Esophagus squamous epithelium (tissue), 5 donors: ENCODE data around the gene NEUROG1. TPM values are rescaled to one million over a fixed set of nuclear protein-coding genes. Genes with fewer than 3 reads are reported as not detected.

ENCODE experiments used
- DNase-seq: peaks from one replicate; lab custom pipeline; 2025; lab: John Stamatoyannopoulos, UW
- H3K27ac ChIP-seq, 4 donors: fragments of 200-600 bp; sonication (generic); one replicate each; pipeline ENCODE4 v1.5.1; 2016 to 2019; ENCODE audit warnings: mild to moderate bottlenecking in 1 of 4
- H3K27me3 ChIP-seq, 4 donors: fragments of 200-600 bp; sonication (generic); 1 replicate in 3 of 4; 2 replicates in 1 of 4; pipeline versions ENCODE4 v1.5.1 to v1.6.0; 2017 to 2021; ENCODE audit warnings: antibody characterized with exemption in 1 of 4
- H3K36me3 ChIP-seq, 3 donors: fragments of 200-600 bp; sonication (generic); one replicate each; pipeline ENCODE4 v1.5.1; 2016 to 2019
- H3K4me1 ChIP-seq, 3 donors: fragments of 200-600 bp; sonication (generic); one replicate each; pipeline ENCODE4 v1.5.1; 2017 to 2019
- H3K4me3 ChIP-seq, 4 donors: fragments of 200-600 bp; sonication (generic); 1 replicate in 3 of 4; 2 replicates in 1 of 4; pipeline ENCODE4 v1.5.1; 2016 to 2019; ENCODE audit warnings: mild to moderate bottlenecking in 2 of 4, moderate library complexity in 1 of 4
- H3K9me3 ChIP-seq, 3 donors: fragments of 200-600 bp; sonication (generic); one replicate each; pipeline ENCODE4 v1.5.1; 2016 to 2019
- CTCF ChIP-seq, 6 experiments: fragments of 450-650 bp in 4 of 6; fragments of 200-600 bp in 2 of 6; sonication (generic) in 2 of 6; IDR thresholded peaks; one replicate each; pipeline ENCODE4 v1.5.1; 2016 to 2019; ENCODE audit warnings: antibody characterized with exemption in 6 of 6, mild to moderate bottlenecking in 4 of 6, moderate library complexity in 4 of 6
- POLR2A ChIP-seq, 4 donors: fragments of 450-650 bp; IDR thresholded peaks; one replicate each; pipeline ENCODE4 v1.6.1; 2017; ENCODE audit warnings: antibody characterized with exemption in 4 of 4, mild to moderate bottlenecking in 4 of 4, moderate library complexity in 3 of 4
- WGBS, 2 donors: methylation state at CpG; one replicate each; pipeline ENCODE4 v1.1.5; 2018; 5-methylcytosine and 5-hydroxymethylcytosine counted together
- intact Hi-C: fragments of 100-400 bp; cut with DNase I; formaldehyde crosslinking; loops from one replicate; pipeline ENCODE4 v1.15.0; 2022
- total RNA-seq, 4 donors: library from RNA; depleted of rRNA; stranded (reverse); fragments of >200 nt; gene quantifications; one replicate each; pipeline ENCODE4 v1.1.0, GENCODE V29; 2016
- donor health status: DM: yes; HTN: yes; CAD: no.

Gene NEUROG1
- total RNA-seq, 4 donors from 2014 or later = not detected

DNA sequence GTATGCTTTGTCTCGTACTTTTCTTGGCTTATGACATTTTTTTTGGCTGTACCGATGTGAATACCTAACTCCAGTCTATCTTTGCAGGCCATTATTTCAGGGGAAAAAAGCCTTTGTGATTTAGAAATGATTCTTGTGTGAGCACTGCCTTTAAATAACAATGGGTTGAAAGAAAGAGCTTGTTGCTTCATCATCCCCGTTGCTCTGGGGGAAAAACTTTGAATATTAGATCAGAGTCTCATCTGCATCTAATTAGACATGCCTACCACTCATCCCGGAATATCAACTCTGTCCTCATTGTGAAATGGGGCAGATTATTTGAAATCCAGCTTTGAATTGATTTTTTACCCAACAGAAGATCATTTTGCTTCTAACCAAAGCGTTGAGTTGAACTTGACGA, 29.5 kb upstream of the NEUROG1 start:
- H3K27me3 ChIP-seq = peaks cover 0 to 35% (median 0%) of the 10 kb centered on the region in 4 donors
- TF ChIP-seq POLR2A (IDR thresholded peaks at IDR 0.05) = no peak
- no peak for TF ChIP-seq CTCF (IDR thresholded peaks at IDR 0.05)
- 74 to 75% methylated on average over 6 of the region's 6 CpGs for WGBS, 2 donors
- H3K27ac ChIP-seq = no peak overlapping the region
- peaks cover 0 to 50% (median 12%) of the 10 kb centered on the region in 3 donors for H3K4me1 ChIP-seq
- no peaks in the 10 kb centered on the region for H3K36me3 ChIP-seq
- intact Hi-C loops = no loop called here
- no peaks in the 10 kb centered on the region for H3K9me3 ChIP-seq
- no peak overlapping the region for H3K4me3 ChIP-seq
- no peak for DNase-seq

DNA sequence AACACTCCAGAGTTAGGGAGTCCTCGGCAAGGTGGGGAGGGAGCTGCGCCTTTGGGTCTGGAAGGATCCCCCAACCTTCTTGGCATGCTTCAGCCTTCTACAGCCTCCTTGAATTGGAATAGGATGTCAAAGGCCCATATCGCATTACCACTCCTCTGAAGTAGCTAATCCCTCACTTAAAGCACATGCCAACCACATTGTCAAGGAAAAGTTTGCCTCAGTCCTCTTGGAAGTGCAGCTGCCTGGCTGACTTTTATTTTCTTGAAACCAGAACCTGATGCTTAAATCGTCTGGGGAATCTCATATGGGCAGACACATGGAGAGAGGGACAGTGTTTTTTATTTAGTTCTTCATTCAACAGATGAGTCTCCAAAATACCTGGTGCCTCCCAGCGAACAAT, 28.6 kb upstream of the NEUROG1 start:
- no peaks in the 10 kb centered on the region for H3K9me3 ChIP-seq
- intact Hi-C loops = loop anchor here (5.0 kb wide), 2 partner anchors 158 to 268 kb away; partner anchors contain the start of gene SLC25A48
- no peak for TF ChIP-seq POLR2A (IDR thresholded peaks at IDR 0.05)
- TF ChIP-seq CTCF (IDR thresholded peaks at IDR 0.05) = no peak
- peaks cover 0 to 40% (median 12%) of the 10 kb centered on the region in 3 donors for H3K4me1 ChIP-seq
- DNase-seq = no peak
- H3K4me3 ChIP-seq = no peak overlapping the region
- H3K36me3 ChIP-seq = no peaks in the 10 kb centered on the region
- H3K27ac ChIP-seq = no peak overlapping the region
- peaks cover 0 to 37% (median 0%) of the 10 kb centered on the region in 4 donors for H3K27me3 ChIP-seq
- 62 to 74% methylated on average over 3 to 5 of the region's 5 CpGs for WGBS, 2 donors

GRCh38 chr5:135561266-135561665, 25.5 kb upstream of the NEUROG1 start:
- 75 to 96% methylated on average over 1 to 4 of the region's 6 CpGs for WGBS, 2 donors
- peaks cover 0 to 13% (median 2%) of the 10 kb centered on the region in 3 donors for H3K4me1 ChIP-seq
- no peak for DNase-seq
- no peak overlapping the region for H3K27ac ChIP-seq
- no peaks in the 10 kb centered on the region for H3K9me3 ChIP-seq
- H3K4me3 ChIP-seq = no peak overlapping the region
- no peak for TF ChIP-seq CTCF (IDR thresholded peaks at IDR 0.05)
- TF ChIP-seq POLR2A (IDR thresholded peaks at IDR 0.05) = no peak
- intact Hi-C loops = loop anchor here (5.0 kb wide), 2 partner anchors 161 to 271 kb away; partner anchors contain the start of gene SLC25A48
- peaks cover 0 to 38% (median 0%) of the 10 kb centered on the region in 4 donors for H3K27me3 ChIP-seq
- no peaks in the 10 kb centered on the region for H3K36me3 ChIP-seq

GRCh38 chr5:135560858-135561257, 25.1 kb upstream of the NEUROG1 start:
- peaks cover 0 to 40% (median 0%) of the 10 kb centered on the region in 4 donors for H3K27me3 ChIP-seq
- H3K36me3 ChIP-seq = no peaks in the 10 kb centered on the region
- 15 to 27% methylated on average over 3 to 14 of the region's 14 CpGs for WGBS, 2 donors
- H3K27ac ChIP-seq = no peak overlapping the region
- no peaks in the 10 kb centered on the region for H3K9me3 ChIP-seq
- H3K4me1 ChIP-seq = peaks cover 0 to 9% (median 0%) of the 10 kb centered on the region in 3 donors
- no peak for DNase-seq
- intact Hi-C loops = loop anchor here (5.0 kb wide), 2 partner anchors 161 to 271 kb away; partner anchors contain the start of gene SLC25A48
- H3K4me3 ChIP-seq = no peak overlapping the region
- TF ChIP-seq CTCF (IDR thresholded peaks at IDR 0.05) = peak; percentile 47 to 88 (median 78)
- TF ChIP-seq POLR2A (IDR thresholded peaks at IDR 0.05) = no peak

GRCh38 chr5:135559354-135559753, 23.6 kb upstream of the NEUROG1 start:
- DNase-seq = no peak
- TF ChIP-seq CTCF (IDR thresholded peaks at IDR 0.05) (no peak), POLR2A (IDR thresholded peaks at IDR 0.05) (no peak)
- H3K4me1 ChIP-seq = peaks cover 0 to 8% (median 0%) of the 10 kb centered on the region in 3 donors
- H3K4me3 ChIP-seq = no peak overlapping the region
- intact Hi-C loops = no loop called here
- H3K36me3 ChIP-seq = no peaks in the 10 kb centered on the region
- WGBS, 2 donors = 69 to 77% methylated on average over 5 to 6 of the region's 6 CpGs
- H3K9me3 ChIP-seq = no peaks in the 10 kb centered on the region
- peaks cover 0 to 50% (median 0%) of the 10 kb centered on the region in 4 donors for H3K27me3 ChIP-seq
- no peak overlapping the region for H3K27ac ChIP-seq
